Breast epithelium (tissue), 4 donors: Measurements from ENCODE around the gene CCBE1. TPM values are rescaled to one million over a fixed set of nuclear protein-coding genes. Genes with fewer than 3 reads are reported as not detected.

ENCODE experiments used
- DNase-seq, 2 donors: peaks; one replicate each; pipeline ENCODE4 v3.0.0-alpha.2; 2019; ENCODE audit warnings: low spot score in 2 of 2
- H3K27ac ChIP-seq, 2 donors: fragments of 200-600 bp; sonication (generic) in 1 of 2; one replicate each; pipeline ENCODE4 v1.5.1; 2016 to 2019; ENCODE audit warnings: mild to moderate bottlenecking in 1 of 2
- H3K27me3 ChIP-seq, 2 donors: fragments of 200-600 bp; sonication (generic) in 1 of 2; one replicate each; pipeline versions ENCODE4 v1.5.1 to v1.6.0; 2017 to 2019; ENCODE audit warnings: control low read depth in 1 of 2, mild to moderate bottlenecking in 1 of 2
- H3K36me3 ChIP-seq: fragments of 200-600 bp; one replicate; pipeline ENCODE4 v1.5.1; 2019
- H3K4me1 ChIP-seq, 2 donors: fragments of 200-600 bp; sonication (generic); one replicate each; pipeline ENCODE4 v1.5.1; 2016 to 2019; ENCODE audit warnings: control low read depth in 1 of 2
- H3K4me3 ChIP-seq, 3 donors: fragments of 200-600 bp; sonication (generic); 1 replicate in 2 of 3; 2 replicates in 1 of 3; pipeline ENCODE4 v1.5.1; 2016 to 2019; ENCODE audit warnings: mild to moderate bottlenecking in 3 of 3, moderate library complexity in 2 of 3
- H3K9me3 ChIP-seq, 2 donors: fragments of 200-600 bp; sonication (generic) in 1 of 2; one replicate each; pipeline ENCODE4 v1.5.1; 2016 to 2019; ENCODE audit warnings: control low read depth in 1 of 2
- POLR2A ChIP-seq: fragments of 450-650 bp; IDR thresholded peaks from one replicate; pipeline ENCODE4 v1.6.1; 2016; ENCODE audit warnings: antibody characterized with exemption, mild to moderate bottlenecking, moderate library complexity
- POLR2AphosphoS5 ChIP-seq, 3 donors: sonication (generic); formaldehyde crosslinking; IDR thresholded peaks; one replicate each; pipeline ENCODE4 v1.6.1; 2017; ENCODE audit warnings: antibody characterized with exemption in 3 of 3
- intact Hi-C: fragments of 100-400 bp; cut with DNase I; formaldehyde crosslinking; loops from one replicate; pipeline ENCODE4 v1.15.1; 2023; ENCODE audit warnings: low total_unique reads
- total RNA-seq, 3 donors: library from RNA; depleted of rRNA; stranded (reverse); fragments of >200 nt; gene quantifications; one replicate each; pipeline ENCODE4 v1.1.0, GENCODE V29; 2016
- TF ChIP-seq, protein P1 (sequence below), 3 donors: fragments of 450-650 bp; IDR thresholded peaks; one replicate each; pipeline ENCODE4 v1.5.1; 2016 to 2017; ENCODE audit warnings: antibody characterized with exemption in 3 of 3, mild to moderate bottlenecking in 3 of 3, moderate library complexity in 3 of 3

CCBE1 gene
- total RNA-seq, 3 donors from 2014 or later = 3.5 to 4.9 (median 4.0) TPM

GRCh38 chr18:59627414-59627813, 69.8 kb downstream of the CCBE1 start:
- DNase-seq = no peak
- no peak overlapping the region for H3K27ac ChIP-seq
- no peak overlapping the region for H3K4me3 ChIP-seq
- no peaks in the 10 kb centered on the region for H3K9me3 ChIP-seq
- no peaks in the 10 kb centered on the region for H3K36me3 ChIP-seq
- no peaks in the 10 kb centered on the region for H3K4me1 ChIP-seq
- TF ChIP-seq POLR2AphosphoS5 (IDR thresholded peaks at IDR 0.05) (no peak), POLR2A (no peak)
- TF ChIP-seq, protein P1, sequence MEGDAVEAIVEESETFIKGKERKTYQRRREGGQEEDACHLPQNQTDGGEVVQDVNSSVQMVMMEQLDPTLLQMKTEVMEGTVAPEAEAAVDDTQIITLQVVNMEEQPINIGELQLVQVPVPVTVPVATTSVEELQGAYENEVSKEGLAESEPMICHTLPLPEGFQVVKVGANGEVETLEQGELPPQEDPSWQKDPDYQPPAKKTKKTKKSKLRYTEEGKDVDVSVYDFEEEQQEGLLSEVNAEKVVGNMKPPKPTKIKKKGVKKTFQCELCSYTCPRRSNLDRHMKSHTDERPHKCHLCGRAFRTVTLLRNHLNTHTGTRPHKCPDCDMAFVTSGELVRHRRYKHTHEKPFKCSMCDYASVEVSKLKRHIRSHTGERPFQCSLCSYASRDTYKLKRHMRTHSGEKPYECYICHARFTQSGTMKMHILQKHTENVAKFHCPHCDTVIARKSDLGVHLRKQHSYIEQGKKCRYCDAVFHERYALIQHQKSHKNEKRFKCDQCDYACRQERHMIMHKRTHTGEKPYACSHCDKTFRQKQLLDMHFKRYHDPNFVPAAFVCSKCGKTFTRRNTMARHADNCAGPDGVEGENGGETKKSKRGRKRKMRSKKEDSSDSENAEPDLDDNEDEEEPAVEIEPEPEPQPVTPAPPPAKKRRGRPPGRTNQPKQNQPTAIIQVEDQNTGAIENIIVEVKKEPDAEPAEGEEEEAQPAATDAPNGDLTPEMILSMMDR (IDR thresholded peaks at IDR 0.05) = no peak
- no peaks in the 10 kb centered on the region for H3K27me3 ChIP-seq
- intact Hi-C loops = no loop called here

- Histone ChIP-seq H3K4me3 (no peak overlapping the region), H3K36me3 (no peaks in the 10 kb centered on the region), H3K27me3 (no peaks in the 10 kb centered on the region), H3K4me1 (no peaks in the 10 kb centered on the region), H3K27ac (peak overlapping the region; percentile 48 to 55), H3K9me3 (no peaks in the 10 kb centered on the region)
- no peak for DNase-seq
- no peak for TF ChIP-seq POLR2A
- TF ChIP-seq POLR2AphosphoS5 (IDR thresholded peaks at IDR 0.05) = no peak
- TF ChIP-seq, protein P1 (IDR thresholded peaks at IDR 0.05) = no peak
- intact Hi-C loops = no loop called here
These were observed 72.9 kb downstream of the CCBE1 start for GRCh38 chr18:59624369-59624765.

GRCh38 chr18:59623456-59624368, 73.5 kb downstream of the CCBE1 start:
- no peaks in the 10 kb centered on the region for H3K9me3 ChIP-seq
- intact Hi-C loops = no loop called here
- no peaks in the 10 kb centered on the region for H3K36me3 ChIP-seq
- H3K27me3 ChIP-seq = no peaks in the 10 kb centered on the region
- no peaks in the 10 kb centered on the region for H3K4me1 ChIP-seq
- DNase-seq = no peak
- TF ChIP-seq POLR2A (no peak), POLR2AphosphoS5 (IDR thresholded peaks at IDR 0.05) (peak in 1 of 3 donors; percentile 41)
- H3K27ac ChIP-seq = peak overlapping the region; percentile 60 to 72
- H3K4me3 ChIP-seq = peak overlapping the region in 1 of 3 donors; percentile 25

DNA sequence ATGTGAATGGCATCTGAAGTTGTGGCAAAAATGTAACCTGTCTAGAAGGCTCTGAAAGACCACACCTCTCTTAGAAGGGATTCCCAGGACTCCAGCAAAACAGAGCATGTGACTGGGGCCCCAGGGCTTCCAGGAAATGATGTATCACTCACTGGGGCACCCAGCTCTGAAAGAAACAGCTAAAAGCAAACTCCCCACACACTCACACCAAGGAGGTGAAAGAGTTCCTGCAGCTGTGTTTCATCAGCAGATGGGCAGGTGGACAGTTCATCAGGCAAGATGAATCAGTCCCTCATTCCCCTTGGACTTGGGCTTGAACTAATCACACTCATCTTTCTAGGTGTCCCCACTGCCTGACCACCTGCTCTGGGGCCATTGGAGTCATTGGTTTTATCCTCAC, 76.2 kb downstream of the CCBE1 start:
- Histone ChIP-seq H3K27ac (no peak overlapping the region), H3K4me1 (no peaks in the 10 kb centered on the region), H3K4me3 (no peak overlapping the region), H3K36me3 (no peaks in the 10 kb centered on the region), H3K9me3 (no peaks in the 10 kb centered on the region), H3K27me3 (peaks cover 0 to 3% of the 10 kb centered on the region in 2 donors)
- no peak for DNase-seq
- no peak for TF ChIP-seq POLR2A
- TF ChIP-seq POLR2AphosphoS5 (IDR thresholded peaks at IDR 0.05) = no peak
- TF ChIP-seq, protein P1 (IDR thresholded peaks at IDR 0.05) = no peak
- intact Hi-C loops = no loop called here

- TF ChIP-seq, protein P1 (IDR thresholded peaks at IDR 0.05) = no peak
- TF ChIP-seq POLR2A = no peak
- TF ChIP-seq POLR2AphosphoS5 (IDR thresholded peaks at IDR 0.05) = no peak
- intact Hi-C loops = no loop called here
- Histone ChIP-seq H3K27ac (no peak overlapping the region), H3K27me3 (peaks cover 0 to 3% of the 10 kb centered on the region in 2 donors), H3K4me3 (no peak overlapping the region), H3K36me3 (no peaks in the 10 kb centered on the region), H3K9me3 (no peaks in the 10 kb centered on the region), H3K4me1 (no peaks in the 10 kb centered on the region)
- DNase-seq = no peak
These were observed 76.8 kb downstream of the CCBE1 start for GRCh38 chr18:59620381-59620780.
